GM23338 (cell line): ENCODE data around the gene GADD45A. TPM values are rescaled to one million over a fixed set of nuclear protein-coding genes. Genes with fewer than 3 reads are reported as not detected.

Source experiments
- ATAC-seq: fragments of 200-7000 bp; cut with Tn5 transposase; 3 replicates; pipeline ENCODE4 v1.9.1; 2020
- DNase-seq: peaks from one replicate; pipeline ENCODE4 v3.0.0-alpha.2; 2015; ENCODE audit warnings: low spot score
- H2AFZ ChIP-seq: fragments of 200-600 bp; sonication (generic); 2 replicates; pipeline ENCODE4 v1.8.0; 2016; ENCODE audit warnings: antibody characterized with exemption, mild to moderate bottlenecking, moderate library complexity
- H3F3A ChIP-seq: fragments of 200-600 bp; sonication (generic); replicated peaks from 2 replicates; pipeline ENCODE4 v1.8.0; 2017; ENCODE audit warnings: antibody characterized with exemption, mixed run types, low read depth
- H3K27ac ChIP-seq: fragments of 200-600 bp; sonication (generic); 2 replicates; pipeline ENCODE4 v1.6.1; 2016; ENCODE audit warnings: low read depth
- H3K27me3 ChIP-seq: fragments of 200-600 bp; sonication (generic); 2 replicates; pipeline ENCODE4 v1.8.0; 2016; ENCODE audit warnings: mild to moderate bottlenecking, mixed run types, moderate library complexity; ENCODE audit not compliant: insufficient read depth
- H3K36me3 ChIP-seq: fragments of 200-600 bp; sonication (generic); 2 replicates; pipeline ENCODE4 v1.8.0; 2016; ENCODE audit warnings: mild to moderate bottlenecking; ENCODE audit not compliant: insufficient read depth
- H3K4me1 ChIP-seq: fragments of 200-600 bp; sonication (generic); 2 replicates; pipeline ENCODE4 v1.8.0; 2016; ENCODE audit warnings: mild to moderate bottlenecking, moderate library complexity; ENCODE audit not compliant: insufficient read depth
- H3K4me2 ChIP-seq: fragments of 200-600 bp; sonication (generic); 2 replicates; pipeline ENCODE4 v1.7.1; 2017; ENCODE audit warnings: mixed run types
- H3K4me3 ChIP-seq: fragments of 200-600 bp; sonication (generic); 2 replicates; pipeline ENCODE4 v1.6.1; 2016; ENCODE audit warnings: mixed run types
- H3K79me2 ChIP-seq: fragments of 200-600 bp; sonication (generic); replicated peaks from 2 replicates; pipeline ENCODE4 v1.8.0; 2017; ENCODE audit warnings: mild to moderate bottlenecking; ENCODE audit not compliant: insufficient read depth
- H3K9me2 ChIP-seq: fragments of 200-600 bp; sonication (generic); 2 replicates; pipeline ENCODE4 v1.8.0; 2017; ENCODE audit not compliant: insufficient read depth
- H4K20me1 ChIP-seq: fragments of 200-600 bp; sonication (generic); replicated peaks from 2 replicates; pipeline ENCODE4 v1.8.0; 2017; ENCODE audit warnings: mild to moderate bottlenecking; ENCODE audit not compliant: insufficient read depth
- H3K27ac Mint-ChIP-seq: 2 replicates; pipeline ENCODE4 v1.8.0; 2020; ENCODE audit warnings: inconsistent platforms, mild to moderate bottlenecking, moderate library complexity, mixed read lengths
- H3K27me3 Mint-ChIP-seq: 3 replicates; pipeline ENCODE4 v1.8.0; 2022; ENCODE audit warnings: low read depth, mild to moderate bottlenecking, moderate library complexity, mixed read lengths, inconsistent platforms; ENCODE audit not compliant: insufficient read depth, poor library complexity
- H3K36me3 Mint-ChIP-seq: 3 replicates; pipeline ENCODE4 v1.8.0; 2021; ENCODE audit warnings: low read depth, mild to moderate bottlenecking, inconsistent platforms, moderate library complexity, mixed read lengths
- H3K4me1 Mint-ChIP-seq: 3 replicates; pipeline ENCODE4 v1.8.0; 2020; ENCODE audit warnings: mild to moderate bottlenecking, inconsistent platforms, mixed read lengths
- H3K4me3 Mint-ChIP-seq: 3 replicates; pipeline ENCODE4 v1.8.0; 2021; ENCODE audit warnings: moderate library complexity, mild to moderate bottlenecking, inconsistent platforms, mixed read lengths
- H3K9me3 Mint-ChIP-seq: 3 replicates; pipeline ENCODE4 v1.8.0; 2020; ENCODE audit warnings: moderate library complexity, mild to moderate bottlenecking, inconsistent platforms, mixed read lengths
- CREB1 ChIP-seq: fragments of 250-450 bp; sonication (Bioruptor Pico); IDR thresholded peaks from 2 replicates; pipeline ENCODE4 v1.5.0; 2020; ENCODE audit warnings: low read depth, mild to moderate bottlenecking, moderate library complexity
- CTCF ChIP-seq, 2 experiments: fragments of 200-600 bp in 1 of 2; sonication (generic) in 1 of 2; conservative IDR thresholded peaks; 2 replicates each; pipeline versions ENCODE4 v1.5.1 to v1.6.1; 2016 to 2017; ENCODE audit warnings: antibody characterized with exemption in 2 of 2, low read depth in 2 of 2, mild to moderate bottlenecking in 2 of 2, moderate library complexity in 1 of 2
- ETS1 ChIP-seq: IDR thresholded peaks from 2 replicates; pipeline ENCODE4 v1.6.1; 2016; ENCODE audit warnings: antibody characterized with exemption
- EZH2 ChIP-seq: fragments of 200-600 bp; sonication (generic); IDR thresholded peaks from one replicate; pipeline ENCODE4 v1.8.0; 2017; ENCODE audit warnings: antibody characterized with exemption, mild to moderate bottlenecking, low read depth; ENCODE audit not compliant: unreplicated experiment
- EZH2phosphoT487 ChIP-seq: fragments of 200-600 bp; sonication (generic); IDR thresholded peaks from one replicate; pipeline ENCODE4 v1.8.1; 2018; ENCODE audit warnings: antibody characterized with exemption; ENCODE audit not compliant: unreplicated experiment
- JUNB ChIP-seq: IDR thresholded peaks from one replicate; pipeline ENCODE4 v1.6.1; 2016; ENCODE audit warnings: antibody characterized with exemption; ENCODE audit not compliant: unreplicated experiment
- NANOG ChIP-seq: IDR thresholded peaks from 2 replicates; pipeline ENCODE4 v1.6.1; 2016; ENCODE audit warnings: antibody characterized with exemption, borderline replicate concordance
- POLR2AphosphoS5 ChIP-seq: IDR thresholded peaks from 2 replicates; pipeline ENCODE4 v1.6.1; 2016; ENCODE audit warnings: antibody characterized with exemption, low read depth
- STAT1 ChIP-seq: IDR thresholded peaks from one replicate; pipeline ENCODE4 v1.6.1; 2016; ENCODE audit warnings: antibody characterized with exemption; ENCODE audit not compliant: unreplicated experiment
- ZNF114 ChIP-seq: fragments of 250-450 bp; sonication (Bioruptor Pico); IDR thresholded peaks from 2 replicates; pipeline ENCODE4 v1.5.0; 2020; ENCODE audit warnings: mild to moderate bottlenecking, moderate library complexity
- ZNF331 ChIP-seq: fragments of 250-450 bp; sonication (Bioruptor Pico); IDR thresholded peaks from 2 replicates; pipeline ENCODE4 v1.5.0; 2020; ENCODE audit warnings: low read depth, mild to moderate bottlenecking, moderate library complexity
- ZNF462 ChIP-seq: fragments of 250-450 bp; sonication (Bioruptor Pico); IDR thresholded peaks from 2 replicates; pipeline ENCODE4 v1.5.0; 2020; ENCODE audit warnings: mild to moderate bottlenecking, moderate library complexity
- polyA plus RNA-seq: library from polyadenylated mRNA; unstranded; fragments of >200 nt; fragmentation: Nextera tagmentation; extraction: Ambion mirVana; gene quantifications from 2 replicates; pipeline ENCODE4 v1.2.1, GENCODE V29; 2016
- total RNA-seq: library from RNA; depleted of rRNA; stranded (reverse); fragments of >200 nt; shearing (Covaris generic); gene quantifications from 2 replicates; pipeline ENCODE4 v1.2.3, GENCODE V29; 2014

The GADD45A gene
- total and polyA plus RNA-seq, 2 experiments from 2014 or later, result 25.9 to 39.5 TPM

GRCh38 chr1:67652800-67653199, 32.2 kb upstream of the GADD45A start (continued):
- TF ChIP-seq CTCF (conservative IDR thresholded peaks at IDR 0.05; ENCODE audit: low read depth in 2 of 2) (no peak), JUNB (no peak), NANOG (no peak), POLR2AphosphoS5 (no peak), EZH2 (no peak), CREB1 (CRISPR knock-in tag) (no peak), ZNF331 (CRISPR knock-in tag) (no peak), EZH2phosphoT487 (no peak)

GRCh38 chr1:67653304-67653703, 31.7 kb upstream of the GADD45A start:
- Histone ChIP-seq H3K27ac (no peak overlapping the region), H3F3A (no peaks in the 10 kb centered on the region), H3K27me3 (no peaks in the 10 kb centered on the region), H4K20me1 (no peaks in the 10 kb centered on the region), H2AFZ (no peak overlapping the region), H3K4me1 (peaks cover 10% of the 10 kb centered on the region), H3K9me2 (no peaks in the 10 kb centered on the region), H3K4me3 (no peak overlapping the region), H3K79me2 (no peaks in the 10 kb centered on the region), H3K36me3 (no peaks in the 10 kb centered on the region), H3K4me2 (peak overlapping the region; percentile 58; the same call in 1 of the 2 replicates)
- Mint-ChIP-seq H3K9me3 (no peaks in the 10 kb centered on the region; the same call in 2 of the 3 replicates), H3K27ac (peak overlapping the region; percentile 5), H3K27me3 (peaks cover 2% of the 10 kb centered on the region), H3K36me3 (no peaks in the 10 kb centered on the region), H3K4me3 (no peak overlapping the region), H3K4me1 (peaks cover 19% of the 10 kb centered on the region)
- DNase-seq (no peak), ATAC-seq (no peak)
- TF ChIP-seq ETS1 (no peak), ZNF462 (CRISPR knock-in tag) (no peak), JUNB (no peak), CREB1 (CRISPR knock-in tag) (no peak), NANOG (no peak), ZNF331 (CRISPR knock-in tag) (no peak), POLR2AphosphoS5 (no peak), STAT1 (no peak), ZNF114 (CRISPR knock-in tag) (no peak), CTCF (conservative IDR thresholded peaks at IDR 0.05; ENCODE audit: low read depth in 2 of 2) (no peak)
